ENCODE results near the gene NAA38. TPM values are rescaled to one million over a fixed set of nuclear protein-coding genes. Genes with fewer than 3 reads are reported as not detected.
A peak's percentile ranks its signal among the peaks of the same experiment; 100 is the strongest.

NAA38 gene
- total and polyA plus RNA-seq, 7 donors, result 60.8 to 148 (median 95.4) TPM

DNA sequence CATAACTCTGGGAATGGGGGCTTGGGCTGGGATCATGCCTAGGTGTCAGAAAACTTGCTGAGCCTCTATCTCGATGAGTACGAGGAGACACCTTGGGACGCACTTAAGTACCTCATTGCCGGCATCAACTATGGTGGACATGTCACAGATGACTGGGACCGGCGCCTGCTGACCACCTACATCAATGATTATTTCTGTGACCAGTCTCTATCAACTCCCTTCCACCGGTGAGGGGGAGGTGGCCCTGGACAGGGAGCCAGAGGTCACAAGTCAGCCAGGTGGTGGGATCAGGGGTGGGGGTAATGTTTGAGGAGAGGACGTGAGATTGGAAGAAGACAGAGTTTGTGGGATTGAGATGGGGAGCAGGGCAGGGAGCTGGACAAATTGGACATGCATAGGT is 26.7 kb downstream of the NAA38 start:
- WGBS, 3 donors, result 88 to 91% (median 90%) methylated on average over 8 of the region's 8 CpGs
- DNase-seq, result no peak
- Histone ChIP-seq H3K36me3 (ENCODE audit: insufficient read depth in 1 of 2, low read depth in 1 of 2) (no peaks in the 10 kb centered on the region), H3K27me3 (ENCODE audit: insufficient read depth in 3 of 3, low read length in 2 of 3) (no peaks in the 10 kb centered on the region), H3K9me3 (no peaks in the 10 kb centered on the region), H3K27ac (no peak overlapping the region), H3K4me3 (no peak overlapping the region), H3K4me1 (peaks cover 4% of the 10 kb centered on the region)
- no peak for TF ChIP-seq CTCF (IDR thresholded peaks at IDR 0.05)
- intact Hi-C loops (cut with DNase I), result no loop called here
- ATAC-seq, result no peak

DNA sequence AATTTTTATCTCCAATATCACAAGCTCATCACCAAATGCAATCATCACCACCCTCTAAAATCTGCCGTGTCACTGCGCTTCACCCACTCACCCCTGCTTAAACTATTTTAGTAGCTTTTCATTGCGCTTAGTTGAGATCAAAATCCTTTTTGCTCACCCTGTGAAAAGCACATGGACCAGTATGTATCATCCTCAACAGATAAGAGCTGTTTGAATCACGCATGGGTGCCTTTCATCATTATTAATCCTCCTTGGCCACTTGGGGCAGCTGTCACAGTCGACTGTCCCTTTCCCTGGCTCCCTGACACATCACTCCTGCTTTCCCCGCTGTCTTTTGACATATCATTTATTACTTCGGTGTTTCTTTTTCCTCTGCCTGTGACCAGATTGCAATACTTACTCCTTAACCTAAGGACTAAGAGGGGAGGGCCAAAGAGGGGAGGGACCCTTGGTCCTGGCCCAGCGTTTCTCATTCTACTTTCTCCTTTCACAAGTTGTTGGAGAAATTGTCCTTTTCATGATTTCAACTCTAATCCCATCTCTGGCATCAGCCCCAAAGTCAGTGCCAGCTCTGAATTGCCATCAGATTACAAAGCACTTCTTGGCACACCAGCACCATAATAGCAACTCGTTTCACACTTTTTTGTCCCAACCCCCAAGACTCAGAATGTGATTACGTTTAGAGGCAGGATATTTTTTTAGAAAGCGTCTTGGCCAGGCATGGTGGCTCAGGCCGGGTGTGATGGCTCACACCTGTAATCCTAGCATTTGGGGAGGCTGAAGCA is 32.0 kb downstream of the NAA38 start:
- whole genome bisulfite sequencing, 3 donors, result 17 to 27% (median 24%) methylated on average over 12 of the region's 12 CpGs
- H3K36me3 ChIP-seq (ENCODE audit: insufficient read depth in 1 of 2, low read depth in 1 of 2), result no peaks in the 10 kb centered on the region

GRCh38 chr17:7824021-7824924 is 33.1 kb downstream of the NAA38 start:
- WGBS, 3 donors, result 54 to 73% (median 57%) methylated on average over 9 of the region's 9 CpGs
- H3K27me3 ChIP-seq (ENCODE audit: insufficient read depth in 3 of 3, low read length in 2 of 3), result no peaks in the 10 kb centered on the region
- DNase-seq (no peak), ATAC-seq (peak in 1 of 4 donors; percentile 18)
- intact Hi-C loops (cut with DNase I), result loop anchor here in 1 of 2 donors (2.0 to 5.0 kb wide), 4 partner anchors 38 to 163 kb away; no protein-coding TSS in a partner anchor
- no peaks in the 10 kb centered on the region for H3K9me3 ChIP-seq
- no peak for TF ChIP-seq CTCF (IDR thresholded peaks at IDR 0.05)
- H3K4me3 ChIP-seq, result no peak overlapping the region
- H3K4me1 ChIP-seq, result no peaks in the 10 kb centered on the region
- no peak overlapping the region for H3K27ac ChIP-seq
- H3K36me3 ChIP-seq (ENCODE audit: insufficient read depth in 1 of 2, low read depth in 1 of 2), result no peaks in the 10 kb centered on the region

More for the DNA sequence above, 32.0 kb downstream of the NAA38 start:
- TF ChIP-seq CTCF (IDR thresholded peaks at IDR 0.05), result peak; percentile 30
- Histone ChIP-seq H3K27me3 (ENCODE audit: insufficient read depth in 3 of 3, low read length in 2 of 3) (no peaks in the 10 kb centered on the region), H3K9me3 (no peaks in the 10 kb centered on the region), H3K4me1 (no peaks in the 10 kb centered on the region), H3K27ac (no peak overlapping the region), H3K4me3 (no peak overlapping the region)
- intact Hi-C loops (cut with DNase I), result loop anchor here in 1 of 2 donors (2.0 kb wide), 1 partner anchor 161 kb away; no protein-coding TSS in a partner anchor
- ATAC-seq, result peak; percentile 54 to 81 (median 66)
- no peak for DNase-seq

DNA sequence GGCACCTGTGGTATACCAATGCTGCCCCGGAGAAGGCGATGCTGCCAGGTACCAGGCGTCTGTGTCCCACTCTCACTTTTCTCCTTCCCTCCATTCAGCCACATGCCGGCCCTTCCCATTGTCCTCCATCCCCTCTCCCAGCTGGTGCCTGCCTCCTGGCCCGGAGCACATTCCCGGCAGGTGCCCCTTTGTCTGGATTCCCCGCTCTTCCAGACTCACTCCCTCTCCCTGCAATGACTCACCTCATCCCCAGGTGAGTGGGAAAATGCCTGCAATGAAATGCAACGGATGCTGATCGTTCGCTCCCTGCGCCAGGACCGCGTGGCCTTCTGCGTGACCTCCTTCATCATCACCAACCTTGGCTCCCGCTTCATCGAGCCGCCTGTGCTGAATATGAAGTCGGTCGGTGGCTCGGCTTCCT is 33.8 kb downstream of the NAA38 start:
- 84 to 88% (median 86%) methylated on average over 20 of the region's 20 CpGs for WGBS, 3 donors
- H3K4me1 ChIP-seq, result no peaks in the 10 kb centered on the region
- no peak overlapping the region for H3K4me3 ChIP-seq
- no peak for DNase-seq
- TF ChIP-seq CTCF (IDR thresholded peaks at IDR 0.05), result no peak
- no peaks in the 10 kb centered on the region for H3K9me3 ChIP-seq
- ATAC-seq, result no peak
- no peaks in the 10 kb centered on the region for H3K36me3 ChIP-seq (ENCODE audit: insufficient read depth in 1 of 2, low read depth in 1 of 2)
- intact Hi-C loops (cut with DNase I), result loop anchor here (2.0 to 5.0 kb wide), 5 partner anchors 27 to 163 kb away; no protein-coding TSS in a partner anchor
- no peaks in the 10 kb centered on the region for H3K27me3 ChIP-seq (ENCODE audit: insufficient read depth in 3 of 3, low read length in 2 of 3)
- H3K27ac ChIP-seq, result no peak overlapping the region
